Activated CD8-positive, alpha-beta T cell treated with anti-CD3 and anti-CD28 coated beads for 36 hours (primary cell): Measurements from ENCODE around the gene TMEM131. TPM values are rescaled to one million over a fixed set of nuclear protein-coding genes. Genes with fewer than 3 reads are reported as not detected.

Experiments
- ATAC-seq: fragments of 200-7000 bp; cut with Tn5 transposase; one replicate; pipeline ENCODE4 v1.10.0; 2021; ENCODE audit warnings: mild to moderate bottlenecking, moderate library complexity
- CTCF ChIA-PET: fragments of 350-600 bp; sonication (Branson Sonifier 250); formaldehyde crosslinking; loops from one replicate; lab custom pipeline; 2021; ENCODE audit warnings: antibody characterized with exemption; lab: Charles Lee
- POLR2A ChIA-PET: fragments of 350-600 bp; sonication (Branson Sonifier 250); formaldehyde crosslinking; loops from one replicate; lab custom pipeline; 2021; ENCODE audit warnings: antibody characterized with exemption; lab: Charles Lee
- DNase-seq: peaks from one replicate; pipeline ENCODE4 v3.0.0-alpha.2; 2020
- H3K27ac Mint-ChIP-seq: one replicate; pipeline ENCODE4 v1.8.0; 2021; ENCODE audit warnings: mild to moderate bottlenecking, mixed read lengths
- H3K27me3 Mint-ChIP-seq: one replicate; pipeline ENCODE4 v1.8.0; 2021; ENCODE audit warnings: mixed read lengths
- H3K36me3 Mint-ChIP-seq: one replicate; pipeline ENCODE4 v1.8.0; 2021; ENCODE audit warnings: low read depth, mixed read lengths
- H3K4me1 Mint-ChIP-seq: one replicate; pipeline ENCODE4 v1.8.0; 2021; ENCODE audit warnings: low read depth, mixed read lengths
- H3K4me3 Mint-ChIP-seq: one replicate; pipeline ENCODE4 v1.8.0; 2021; ENCODE audit warnings: mild to moderate bottlenecking, moderate library complexity, mixed read lengths
- H3K9me3 Mint-ChIP-seq: one replicate; pipeline ENCODE4 v1.8.0; 2021; ENCODE audit warnings: mixed read lengths
- CTCF ChIP-seq: fragments of 200-600 bp; IDR thresholded peaks from one replicate; pipeline ENCODE4 v1.8.0; 2022; ENCODE audit warnings: antibody characterized with exemption, mild to moderate bottlenecking
- intact Hi-C: fragments of 100-400 bp; cut with micrococcal nuclease; formaldehyde crosslinking; loops from one replicate; pipeline ENCODE4 v1.10.0; 2022
- total RNA-seq, 2 experiments: library from RNA; stranded (reverse); gene quantifications; one replicate each; pipeline ENCODE4 v1.2.3, GENCODE V29; 2021

TMEM131 gene
- total RNA-seq, 2 experiments from 2014 or later: 24.2 to 27.4 TPM

- no peak overlapping the region for H3K4me3 Mint-ChIP-seq
- no peaks in the 10 kb centered on the region for H3K36me3 Mint-ChIP-seq
- no peaks in the 10 kb centered on the region for H3K27me3 Mint-ChIP-seq
- POLR2A ChIA-PET: no interaction called here
- H3K9me3 Mint-ChIP-seq: peaks cover 16% of the 10 kb centered on the region
- intact Hi-C loops: no loop called here
- DNase-seq (no peak), ATAC-seq (no peak)
- CTCF ChIA-PET: no interaction called here
- H3K27ac Mint-ChIP-seq: no peak overlapping the region
- H3K4me1 Mint-ChIP-seq: no peaks in the 10 kb centered on the region
- no peak for TF ChIP-seq CTCF
These were observed 43.5 kb upstream of the TMEM131 start for GRCh38 chr2:98039085-98039756.

GRCh38 chr2:98037666-98038336 is 42.1 kb upstream of the TMEM131 start:
- DNase-seq: no peak
- TF ChIP-seq CTCF: no peak
- CTCF ChIA-PET: interaction anchor here (1.2 to 1.3 kb wide), 2 partner anchors 149 to 231 kb away, joined by 3 read pairs; no protein-coding TSS in a partner anchor
- Mint-ChIP-seq H3K27me3 (no peaks in the 10 kb centered on the region), H3K9me3 (peaks cover 2% of the 10 kb centered on the region), H3K4me1 (no peaks in the 10 kb centered on the region), H3K4me3 (no peak overlapping the region), H3K36me3 (no peaks in the 10 kb centered on the region), H3K27ac (no peak overlapping the region)
- ATAC-seq: no peak
- POLR2A ChIA-PET: no interaction called here
- intact Hi-C loops: no loop called here

GRCh38 chr2:98037206-98037605 is 41.5 kb upstream of the TMEM131 start:
- Mint-ChIP-seq H3K27me3 (no peaks in the 10 kb centered on the region), H3K4me1 (no peaks in the 10 kb centered on the region), H3K4me3 (no peak overlapping the region), H3K27ac (no peak overlapping the region), H3K9me3 (no peaks in the 10 kb centered on the region), H3K36me3 (no peaks in the 10 kb centered on the region)
- no peak for TF ChIP-seq CTCF
- DNase-seq: no peak
- ATAC-seq: no peak
- intact Hi-C loops: no loop called here
- POLR2A ChIA-PET: no interaction called here
- CTCF ChIA-PET: interaction anchor here (1.3 kb wide), 1 partner anchor 231 kb away, joined by 3 read pairs; no protein-coding TSS in a partner anchor

GRCh38 chr2:98036349-98037000 is 40.7 kb upstream of the TMEM131 start:
- H3K4me1 Mint-ChIP-seq: no peaks in the 10 kb centered on the region
- H3K4me3 Mint-ChIP-seq: no peak overlapping the region
- no peak for DNase-seq
- no peak for TF ChIP-seq CTCF
- intact Hi-C loops: no loop called here
- no peaks in the 10 kb centered on the region for H3K27me3 Mint-ChIP-seq
- H3K27ac Mint-ChIP-seq: no peak overlapping the region
- H3K9me3 Mint-ChIP-seq: no peaks in the 10 kb centered on the region
- ATAC-seq: no peak
- POLR2A ChIA-PET: no interaction called here
- no peaks in the 10 kb centered on the region for H3K36me3 Mint-ChIP-seq
- CTCF ChIA-PET: interaction anchor here (1.3 kb wide), 1 partner anchor 230 kb away, joined by 3 read pairs; no protein-coding TSS in a partner anchor
